GM12865 (cell line): ENCODE measurements around the gene FABP1.

Source experiments
- DNase-seq: peaks from one replicate; pipeline ENCODE4 v3.0.0; 2010; ENCODE audit warnings: low read depth
- H3K4me3 ChIP-seq: 2 replicates; pipeline ENCODE4 v1.5.1; 2011; ENCODE audit warnings: mild to moderate bottlenecking, low read depth, low read length, control low read depth
- CTCF ChIP-seq: IDR thresholded peaks from 2 replicates; pipeline ENCODE4 v1.5.1; 2011; ENCODE audit warnings: low read length, control low read depth, low read depth, inconsistent platforms; ENCODE audit not compliant: insufficient read depth; ENCODE audit errors: missing control alignments

Gene FABP1

DNA sequence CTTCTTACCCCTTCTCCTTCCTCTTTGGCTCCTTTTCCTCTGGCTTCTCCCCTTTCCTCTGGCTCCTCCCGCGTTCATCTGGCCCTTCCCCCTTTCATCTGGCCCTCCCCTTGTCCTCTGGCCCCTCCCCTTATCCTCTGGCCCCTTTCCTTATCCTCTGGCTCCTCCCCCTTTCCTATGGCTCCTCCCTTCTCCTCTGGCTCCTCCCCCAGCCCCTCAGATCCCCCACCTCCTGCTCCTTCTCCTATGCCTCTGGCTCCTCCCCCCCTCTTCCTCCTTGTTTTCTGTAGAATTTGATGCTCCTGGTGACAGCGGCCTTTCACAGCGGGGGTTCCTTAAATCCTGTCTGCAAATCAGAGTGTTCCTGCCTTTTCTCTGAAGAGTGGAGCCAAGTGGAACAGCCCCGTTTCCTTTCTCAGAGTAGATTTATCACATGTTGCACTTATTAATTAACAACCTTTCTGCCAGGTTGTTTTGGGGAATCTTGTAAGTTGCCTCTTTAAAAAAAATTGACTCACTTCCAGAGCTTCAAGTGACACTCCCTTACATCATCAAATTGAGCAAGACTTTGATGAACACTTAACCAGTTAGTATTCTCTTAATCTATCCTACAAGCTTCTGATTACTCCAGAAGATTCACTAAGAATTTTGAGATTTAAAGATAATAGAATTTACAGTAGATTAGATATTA lies 27.9 kb downstream of the FABP1 start:
- H3K4me3 ChIP-seq, result no peak overlapping the region
- DNase-seq, result no peak
- no peak for TF ChIP-seq CTCF

GRCh38 chr2:88098558-88098900 lies 29.3 kb downstream of the FABP1 start:
- H3K4me3 ChIP-seq, result no peak overlapping the region
- no peak for DNase-seq
- no peak for TF ChIP-seq CTCF

DNA sequence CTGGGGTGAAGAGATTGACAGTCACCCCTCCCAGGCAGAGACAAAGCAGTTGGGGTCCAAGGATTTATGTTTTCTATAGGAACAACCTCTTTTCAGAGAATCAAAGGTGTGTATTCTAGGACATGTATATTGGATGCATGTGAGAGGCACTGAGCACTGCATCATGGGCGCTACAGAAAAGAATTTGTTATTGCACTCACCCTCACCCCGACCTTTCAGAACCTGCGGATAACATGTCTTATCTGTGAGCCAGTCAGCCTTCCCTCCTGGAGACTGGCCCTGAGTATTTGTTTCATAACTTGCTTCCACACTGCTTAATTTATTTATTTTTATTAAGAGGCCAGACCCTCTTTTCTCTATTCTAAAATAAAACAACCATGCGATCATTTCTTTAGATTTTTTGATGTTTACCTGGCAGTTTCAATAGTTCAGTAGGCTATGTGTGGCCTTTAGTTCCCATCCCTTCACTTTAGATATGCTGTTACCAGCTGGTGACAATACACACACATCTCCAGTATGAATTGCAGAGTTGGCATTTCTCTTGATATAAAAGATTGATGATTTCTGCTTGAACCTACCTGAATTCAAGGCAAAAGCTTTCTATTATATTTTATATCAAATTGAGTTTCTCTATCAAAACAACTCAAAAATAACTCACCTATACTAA lies 29.8 kb downstream of the FABP1 start:
- TF ChIP-seq CTCF, result no peak
- H3K4me3 ChIP-seq, result no peak overlapping the region
- DNase-seq, result no peak

GRCh38 chr2:88097192-88097591 lies 30.7 kb downstream of the FABP1 start:
- TF ChIP-seq CTCF, result no peak
- no peak for DNase-seq
- no peak overlapping the region for H3K4me3 ChIP-seq

DNA sequence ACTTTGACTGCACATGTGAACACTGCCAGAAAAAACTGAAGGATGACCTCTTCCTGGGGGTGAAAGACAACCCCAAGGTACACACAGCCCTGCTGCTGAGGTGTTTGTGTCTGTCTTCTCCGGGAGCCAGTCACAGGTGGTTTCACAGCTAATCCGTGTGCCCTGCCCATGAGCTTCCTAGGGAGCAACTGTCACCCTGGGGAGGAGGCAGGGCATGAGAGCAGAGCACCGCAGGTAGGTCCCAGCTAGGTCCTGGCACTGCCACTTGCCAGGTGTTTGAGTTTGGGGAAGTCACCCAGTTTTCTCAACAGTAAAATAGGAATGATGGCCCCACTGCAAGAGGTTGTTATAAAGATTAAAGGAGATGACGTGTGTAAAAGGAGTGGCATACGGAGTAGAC lies 31.2 kb downstream of the FABP1 start:
- TF ChIP-seq CTCF, result no peak

DNA sequence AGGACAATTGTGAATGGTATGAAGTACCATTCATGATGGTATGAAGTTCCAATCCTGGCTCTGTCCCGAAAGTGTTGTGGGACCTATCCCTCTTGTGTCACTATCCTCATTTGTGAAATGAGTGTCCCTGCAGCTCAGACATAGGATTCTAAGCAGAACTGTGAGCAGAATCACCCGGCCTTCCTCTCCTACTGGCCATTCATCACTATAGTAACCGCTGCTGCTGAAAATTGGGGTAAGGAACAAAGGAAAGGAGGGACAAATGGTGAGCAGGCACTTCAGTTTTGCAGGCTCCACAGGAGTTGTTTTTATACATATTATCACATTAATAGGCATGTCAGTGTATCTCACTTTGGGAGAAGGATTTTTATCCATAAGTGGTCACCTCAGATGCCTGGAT lies 32.8 kb downstream of the FABP1 start:
- no peak for TF ChIP-seq CTCF
- no peak overlapping the region for H3K4me3 ChIP-seq
- DNase-seq, result no peak

More for the DNA sequence above, 31.2 kb downstream of the FABP1 start:
- no peak overlapping the region for H3K4me3 ChIP-seq
- no peak for DNase-seq

DNA sequence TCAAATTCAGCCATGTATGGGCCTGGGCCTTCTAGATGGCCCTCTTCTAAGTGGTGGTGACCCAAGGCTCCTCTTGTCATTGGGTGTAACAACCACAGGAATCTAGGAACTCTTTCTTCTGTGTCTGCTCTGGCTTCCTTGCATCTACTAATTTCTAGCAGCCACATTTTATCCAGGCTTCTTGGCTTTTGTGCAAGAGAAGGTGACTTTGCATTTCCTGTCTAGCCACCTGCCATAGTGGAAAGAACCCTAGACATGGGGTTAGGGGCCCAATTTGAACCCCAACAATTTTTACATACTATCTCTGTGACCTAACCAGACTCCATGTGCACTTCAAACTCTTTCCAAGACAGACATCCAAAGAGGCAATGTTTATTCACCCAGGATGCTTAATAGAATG lies 35.1 kb downstream of the FABP1 start:
- no peak for DNase-seq

More for the DNA sequence above, 35.1 kb downstream of the FABP1 start:
- no peak for TF ChIP-seq CTCF
- H3K4me3 ChIP-seq, result no peak overlapping the region
